LNCaP clone FGC (cell line): ENCODE data around the gene LRSAM1.

Experiments used
- DNase-seq: peaks from one replicate; pipeline ENCODE4 v3.0.0-alpha.2; 2011; ENCODE audit warnings: low read depth
- H3K4me3 ChIP-seq: 2 replicates; pipeline ENCODE4 v1.5.1; 2011; ENCODE audit warnings: mild to moderate bottlenecking, low read depth, low read length, control low read depth
- TF ChIP-seq, protein P1 (sequence below): IDR thresholded peaks from 2 replicates; pipeline ENCODE4 v1.5.1; 2012; ENCODE audit warnings: mild to moderate bottlenecking; ENCODE audit not compliant: control insufficient read depth, insufficient read depth; ENCODE audit errors: extremely low read depth

LRSAM1 gene

GRCh38 chr9:127506117-127506813 lies 55.0 kb downstream of the LRSAM1 start:
- TF ChIP-seq, protein P1, sequence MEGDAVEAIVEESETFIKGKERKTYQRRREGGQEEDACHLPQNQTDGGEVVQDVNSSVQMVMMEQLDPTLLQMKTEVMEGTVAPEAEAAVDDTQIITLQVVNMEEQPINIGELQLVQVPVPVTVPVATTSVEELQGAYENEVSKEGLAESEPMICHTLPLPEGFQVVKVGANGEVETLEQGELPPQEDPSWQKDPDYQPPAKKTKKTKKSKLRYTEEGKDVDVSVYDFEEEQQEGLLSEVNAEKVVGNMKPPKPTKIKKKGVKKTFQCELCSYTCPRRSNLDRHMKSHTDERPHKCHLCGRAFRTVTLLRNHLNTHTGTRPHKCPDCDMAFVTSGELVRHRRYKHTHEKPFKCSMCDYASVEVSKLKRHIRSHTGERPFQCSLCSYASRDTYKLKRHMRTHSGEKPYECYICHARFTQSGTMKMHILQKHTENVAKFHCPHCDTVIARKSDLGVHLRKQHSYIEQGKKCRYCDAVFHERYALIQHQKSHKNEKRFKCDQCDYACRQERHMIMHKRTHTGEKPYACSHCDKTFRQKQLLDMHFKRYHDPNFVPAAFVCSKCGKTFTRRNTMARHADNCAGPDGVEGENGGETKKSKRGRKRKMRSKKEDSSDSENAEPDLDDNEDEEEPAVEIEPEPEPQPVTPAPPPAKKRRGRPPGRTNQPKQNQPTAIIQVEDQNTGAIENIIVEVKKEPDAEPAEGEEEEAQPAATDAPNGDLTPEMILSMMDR: no peak
- no peak for DNase-seq
- no peak overlapping the region for H3K4me3 ChIP-seq

- no peak for DNase-seq
- H3K4me3 ChIP-seq: no peak overlapping the region
- TF ChIP-seq, protein P1: no peak
Observed at GRCh38 chr9:127506814-127507750, 55.8 kb downstream of the LRSAM1 start.

- no peak overlapping the region for H3K4me3 ChIP-seq
- DNase-seq: no peak
- TF ChIP-seq, protein P1: no peak
Observed at GRCh38 chr9:127507751-127508648, 56.7 kb downstream of the LRSAM1 start.

DNA sequence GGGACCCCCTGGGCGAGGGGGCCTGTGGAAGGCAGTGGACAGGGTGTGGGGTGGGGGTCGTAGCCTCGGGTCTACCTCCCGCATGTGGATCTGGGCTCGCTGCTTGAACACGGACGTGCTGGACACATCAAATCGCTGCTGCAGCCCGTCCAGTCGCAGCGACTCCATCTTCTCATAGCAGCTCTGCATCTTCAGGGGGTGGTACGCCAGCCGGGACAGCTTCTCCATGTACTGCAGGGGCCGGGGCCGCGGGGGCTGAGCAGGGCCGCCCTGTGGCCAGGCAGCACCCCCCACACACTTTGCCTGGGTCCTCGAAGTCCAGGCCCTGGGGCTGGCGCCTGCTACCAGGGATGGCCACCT lies 57.6 kb downstream of the LRSAM1 start:
- TF ChIP-seq, protein P1: no peak
- H3K4me3 ChIP-seq: no peak overlapping the region
- DNase-seq: no peak

DNA sequence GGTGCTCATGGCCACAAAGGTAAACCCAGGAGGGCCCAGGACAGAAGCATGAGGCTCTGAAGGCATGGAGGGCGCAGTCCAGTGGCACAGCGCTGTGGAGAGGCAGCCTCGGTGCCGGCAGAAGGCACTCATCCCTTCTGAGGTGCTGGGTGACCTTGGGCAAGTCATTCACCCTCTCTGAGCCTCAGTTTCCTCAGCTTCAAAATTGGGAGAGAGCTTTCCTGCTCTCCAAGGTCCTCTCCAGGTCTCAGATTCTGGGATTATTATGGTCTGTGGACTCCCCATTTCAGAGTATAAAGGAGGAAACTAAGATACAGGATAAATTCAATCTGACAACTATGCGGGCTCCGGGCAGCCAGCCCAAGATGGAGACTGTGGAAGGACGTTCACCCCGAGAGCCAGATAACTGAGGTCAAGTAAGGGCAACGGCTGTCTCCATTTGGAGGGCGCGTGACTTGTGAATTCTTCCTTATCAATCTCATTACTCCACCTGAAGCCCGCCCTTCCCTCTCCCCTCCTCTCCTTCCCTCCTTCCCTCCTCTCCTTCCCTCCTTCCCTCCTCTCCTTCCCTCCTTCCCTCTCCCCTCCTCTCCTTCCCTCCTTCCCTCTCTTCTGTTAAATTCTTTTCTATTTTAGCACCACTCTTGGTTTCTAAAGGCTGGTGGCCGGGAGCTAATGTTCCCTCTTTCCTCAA lies 58.1 kb downstream of the LRSAM1 start:
- TF ChIP-seq, protein P1: no peak
- no peak for DNase-seq
- H3K4me3 ChIP-seq: no peak overlapping the region

DNA sequence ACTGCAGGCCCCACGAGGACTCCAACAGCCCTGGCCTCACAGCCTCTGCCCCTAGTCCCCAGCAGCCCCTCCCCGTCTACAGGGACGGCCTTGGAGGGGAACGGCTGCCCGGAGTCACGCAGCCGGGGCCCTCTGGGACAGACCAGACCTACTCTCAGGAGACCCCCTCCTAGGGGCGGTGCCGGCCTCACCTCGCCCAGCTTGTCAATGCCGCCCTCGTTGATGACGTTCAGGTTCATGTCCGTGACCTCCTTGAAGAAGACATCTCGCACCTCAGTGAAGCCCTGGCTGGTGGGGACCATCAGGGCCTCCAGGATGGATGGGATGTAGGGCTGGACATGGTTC lies 58.6 kb downstream of the LRSAM1 start:
- H3K4me3 ChIP-seq: no peak overlapping the region
- TF ChIP-seq, protein P1: no peak
- no peak for DNase-seq
